GM23338 (cell line): ENCODE results near the gene CACNA2D4. TPM values are rescaled to one million over a fixed set of nuclear protein-coding genes. Genes with fewer than 3 reads are reported as not detected.

Source experiments
- ATAC-seq: fragments of 200-7000 bp; cut with Tn5 transposase; 3 replicates; pipeline ENCODE4 v1.9.1; 2020
- DNase-seq: peaks from one replicate; pipeline ENCODE4 v3.0.0-alpha.2; 2015; ENCODE audit warnings: low spot score
- H2AFZ ChIP-seq: fragments of 200-600 bp; sonication (generic); 2 replicates; pipeline ENCODE4 v1.8.0; 2016; ENCODE audit warnings: antibody characterized with exemption, mild to moderate bottlenecking, moderate library complexity
- H3F3A ChIP-seq: fragments of 200-600 bp; sonication (generic); replicated peaks from 2 replicates; pipeline ENCODE4 v1.8.0; 2017; ENCODE audit warnings: antibody characterized with exemption, mixed run types, low read depth
- H3K27ac ChIP-seq: fragments of 200-600 bp; sonication (generic); 2 replicates; pipeline ENCODE4 v1.6.1; 2016; ENCODE audit warnings: low read depth
- H3K27me3 ChIP-seq: fragments of 200-600 bp; sonication (generic); 2 replicates; pipeline ENCODE4 v1.8.0; 2016; ENCODE audit warnings: mild to moderate bottlenecking, mixed run types, moderate library complexity; ENCODE audit not compliant: insufficient read depth
- H3K36me3 ChIP-seq: fragments of 200-600 bp; sonication (generic); 2 replicates; pipeline ENCODE4 v1.8.0; 2016; ENCODE audit warnings: mild to moderate bottlenecking; ENCODE audit not compliant: insufficient read depth
- H3K4me1 ChIP-seq: fragments of 200-600 bp; sonication (generic); 2 replicates; pipeline ENCODE4 v1.8.0; 2016; ENCODE audit warnings: mild to moderate bottlenecking, moderate library complexity; ENCODE audit not compliant: insufficient read depth
- H3K4me2 ChIP-seq: fragments of 200-600 bp; sonication (generic); 2 replicates; pipeline ENCODE4 v1.7.1; 2017; ENCODE audit warnings: mixed run types
- H3K4me3 ChIP-seq: fragments of 200-600 bp; sonication (generic); 2 replicates; pipeline ENCODE4 v1.6.1; 2016; ENCODE audit warnings: mixed run types
- H3K79me2 ChIP-seq: fragments of 200-600 bp; sonication (generic); replicated peaks from 2 replicates; pipeline ENCODE4 v1.8.0; 2017; ENCODE audit warnings: mild to moderate bottlenecking; ENCODE audit not compliant: insufficient read depth
- H3K9me2 ChIP-seq: fragments of 200-600 bp; sonication (generic); 2 replicates; pipeline ENCODE4 v1.8.0; 2017; ENCODE audit not compliant: insufficient read depth
- H4K20me1 ChIP-seq: fragments of 200-600 bp; sonication (generic); replicated peaks from 2 replicates; pipeline ENCODE4 v1.8.0; 2017; ENCODE audit warnings: mild to moderate bottlenecking; ENCODE audit not compliant: insufficient read depth
- H3K27ac Mint-ChIP-seq: 2 replicates; pipeline ENCODE4 v1.8.0; 2020; ENCODE audit warnings: inconsistent platforms, mild to moderate bottlenecking, moderate library complexity, mixed read lengths
- H3K27me3 Mint-ChIP-seq: 3 replicates; pipeline ENCODE4 v1.8.0; 2022; ENCODE audit warnings: low read depth, mild to moderate bottlenecking, moderate library complexity, mixed read lengths, inconsistent platforms; ENCODE audit not compliant: insufficient read depth, poor library complexity
- H3K36me3 Mint-ChIP-seq: 3 replicates; pipeline ENCODE4 v1.8.0; 2021; ENCODE audit warnings: low read depth, mild to moderate bottlenecking, inconsistent platforms, moderate library complexity, mixed read lengths
- H3K4me1 Mint-ChIP-seq: 3 replicates; pipeline ENCODE4 v1.8.0; 2020; ENCODE audit warnings: mild to moderate bottlenecking, inconsistent platforms, mixed read lengths
- H3K4me3 Mint-ChIP-seq: 3 replicates; pipeline ENCODE4 v1.8.0; 2021; ENCODE audit warnings: moderate library complexity, mild to moderate bottlenecking, inconsistent platforms, mixed read lengths
- H3K9me3 Mint-ChIP-seq: 3 replicates; pipeline ENCODE4 v1.8.0; 2020; ENCODE audit warnings: moderate library complexity, mild to moderate bottlenecking, inconsistent platforms, mixed read lengths
- CREB1 ChIP-seq: fragments of 250-450 bp; sonication (Bioruptor Pico); IDR thresholded peaks from 2 replicates; pipeline ENCODE4 v1.5.0; 2020; ENCODE audit warnings: low read depth, mild to moderate bottlenecking, moderate library complexity
- EZH2 ChIP-seq: fragments of 200-600 bp; sonication (generic); IDR thresholded peaks from one replicate; pipeline ENCODE4 v1.8.0; 2017; ENCODE audit warnings: antibody characterized with exemption, mild to moderate bottlenecking, low read depth; ENCODE audit not compliant: unreplicated experiment
- EZH2phosphoT487 ChIP-seq: fragments of 200-600 bp; sonication (generic); IDR thresholded peaks from one replicate; pipeline ENCODE4 v1.8.1; 2018; ENCODE audit warnings: antibody characterized with exemption; ENCODE audit not compliant: unreplicated experiment
- JUNB ChIP-seq: IDR thresholded peaks from one replicate; pipeline ENCODE4 v1.6.1; 2016; ENCODE audit warnings: antibody characterized with exemption; ENCODE audit not compliant: unreplicated experiment
- NANOG ChIP-seq: IDR thresholded peaks from 2 replicates; pipeline ENCODE4 v1.6.1; 2016; ENCODE audit warnings: antibody characterized with exemption, borderline replicate concordance
- POLR2AphosphoS5 ChIP-seq: IDR thresholded peaks from 2 replicates; pipeline ENCODE4 v1.6.1; 2016; ENCODE audit warnings: antibody characterized with exemption, low read depth
- STAT1 ChIP-seq: IDR thresholded peaks from one replicate; pipeline ENCODE4 v1.6.1; 2016; ENCODE audit warnings: antibody characterized with exemption; ENCODE audit not compliant: unreplicated experiment
- ZNF114 ChIP-seq: fragments of 250-450 bp; sonication (Bioruptor Pico); IDR thresholded peaks from 2 replicates; pipeline ENCODE4 v1.5.0; 2020; ENCODE audit warnings: mild to moderate bottlenecking, moderate library complexity
- ZNF331 ChIP-seq: fragments of 250-450 bp; sonication (Bioruptor Pico); IDR thresholded peaks from 2 replicates; pipeline ENCODE4 v1.5.0; 2020; ENCODE audit warnings: low read depth, mild to moderate bottlenecking, moderate library complexity
- polyA plus RNA-seq: library from polyadenylated mRNA; unstranded; fragments of >200 nt; fragmentation: Nextera tagmentation; extraction: Ambion mirVana; gene quantifications from 2 replicates; pipeline ENCODE4 v1.2.1, GENCODE V29; 2016
- total RNA-seq: library from RNA; depleted of rRNA; stranded (reverse); fragments of >200 nt; shearing (Covaris generic); gene quantifications from 2 replicates; pipeline ENCODE4 v1.2.3, GENCODE V29; 2014
- TF ChIP-seq, protein P1 (sequence below), 2 experiments: fragments of 200-600 bp in 1 of 2; sonication (generic) in 1 of 2; conservative IDR thresholded peaks; 2 replicates each; pipeline versions ENCODE4 v1.5.1 to v1.6.1; 2016 to 2017; ENCODE audit warnings: antibody characterized with exemption in 2 of 2, low read depth in 2 of 2, mild to moderate bottlenecking in 2 of 2, moderate library complexity in 1 of 2
- TF ChIP-seq, protein P2 (sequence below): IDR thresholded peaks from 2 replicates; pipeline ENCODE4 v1.6.1; 2016; ENCODE audit warnings: antibody characterized with exemption

Gene CACNA2D4
- total and polyA plus RNA-seq, 2 experiments from 2014 or later = 0.07 to 0.24 TPM

DNA sequence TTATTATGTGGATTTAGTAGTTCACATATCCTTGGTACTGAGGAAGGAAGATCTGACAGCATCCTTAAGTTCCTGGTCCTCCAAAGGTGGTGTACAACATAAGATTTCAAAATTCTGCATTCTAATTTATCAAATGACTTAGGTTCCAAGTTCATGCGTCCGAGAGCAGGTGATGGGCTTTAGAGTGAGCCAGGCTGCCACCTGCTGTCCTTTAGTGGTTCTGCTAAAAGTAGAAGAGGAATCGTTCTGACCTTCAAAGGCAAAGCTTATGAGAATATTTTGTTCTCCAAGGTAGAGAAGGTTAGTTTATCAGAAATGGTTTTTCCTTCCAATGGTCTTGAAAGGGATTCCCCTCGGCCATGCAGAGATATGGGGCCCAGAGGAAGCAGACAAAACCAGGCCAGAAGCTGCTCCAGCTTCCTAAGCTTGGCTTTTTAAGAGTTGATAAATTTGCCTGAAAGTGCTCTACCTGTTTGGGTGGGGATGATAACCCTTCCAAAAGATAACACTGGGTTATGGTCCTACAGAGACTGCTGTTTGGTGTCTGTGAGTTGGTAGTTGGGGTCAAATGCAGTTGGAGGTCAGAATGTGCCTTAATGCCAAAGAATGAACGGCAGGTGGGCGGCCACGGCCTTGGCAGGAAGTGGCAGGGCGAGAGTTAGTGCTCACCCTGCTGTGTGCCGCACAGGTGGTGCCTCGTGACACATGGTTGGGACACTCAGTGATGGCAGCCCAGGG, 127.2 kb downstream of the CACNA2D4 start:
- Histone ChIP-seq H3F3A (no peaks in the 10 kb centered on the region), H4K20me1 (peaks cover 7% of the 10 kb centered on the region; the same call in 1 of the 2 replicates), H3K27ac (no peak overlapping the region), H3K4me3 (no peak overlapping the region), H3K36me3 (no peaks in the 10 kb centered on the region), H2AFZ (no peak overlapping the region), H3K27me3 (peaks cover 2% of the 10 kb centered on the region), H3K4me1 (peaks cover 11% of the 10 kb centered on the region; the same call in 1 of the 2 replicates), H3K79me2 (no peaks in the 10 kb centered on the region), H3K9me2 (no peaks in the 10 kb centered on the region), H3K4me2 (no peak overlapping the region)
- H3K9me3 Mint-ChIP-seq = no peaks in the 10 kb centered on the region; the same call in 2 of the 3 replicates
- ATAC-seq (peak; percentile 12; the same call in 2 of the 3 replicates), DNase-seq (peak; percentile 73)
- peaks cover 42% of the 10 kb centered on the region for H3K4me1 Mint-ChIP-seq
- TF ChIP-seq STAT1 = no peak
- TF ChIP-seq, protein P1, sequence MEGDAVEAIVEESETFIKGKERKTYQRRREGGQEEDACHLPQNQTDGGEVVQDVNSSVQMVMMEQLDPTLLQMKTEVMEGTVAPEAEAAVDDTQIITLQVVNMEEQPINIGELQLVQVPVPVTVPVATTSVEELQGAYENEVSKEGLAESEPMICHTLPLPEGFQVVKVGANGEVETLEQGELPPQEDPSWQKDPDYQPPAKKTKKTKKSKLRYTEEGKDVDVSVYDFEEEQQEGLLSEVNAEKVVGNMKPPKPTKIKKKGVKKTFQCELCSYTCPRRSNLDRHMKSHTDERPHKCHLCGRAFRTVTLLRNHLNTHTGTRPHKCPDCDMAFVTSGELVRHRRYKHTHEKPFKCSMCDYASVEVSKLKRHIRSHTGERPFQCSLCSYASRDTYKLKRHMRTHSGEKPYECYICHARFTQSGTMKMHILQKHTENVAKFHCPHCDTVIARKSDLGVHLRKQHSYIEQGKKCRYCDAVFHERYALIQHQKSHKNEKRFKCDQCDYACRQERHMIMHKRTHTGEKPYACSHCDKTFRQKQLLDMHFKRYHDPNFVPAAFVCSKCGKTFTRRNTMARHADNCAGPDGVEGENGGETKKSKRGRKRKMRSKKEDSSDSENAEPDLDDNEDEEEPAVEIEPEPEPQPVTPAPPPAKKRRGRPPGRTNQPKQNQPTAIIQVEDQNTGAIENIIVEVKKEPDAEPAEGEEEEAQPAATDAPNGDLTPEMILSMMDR (conservative IDR thresholded peaks at IDR 0.05; ENCODE audit: low read depth in 2 of 2) = peak; percentile 82 to 92
- peaks cover under 1% of the 10 kb centered on the region; the same call in 1 of the 3 replicates for H3K36me3 Mint-ChIP-seq
- H3K4me3 Mint-ChIP-seq = no peak overlapping the region
- H3K27me3 Mint-ChIP-seq = peaks cover 10% of the 10 kb centered on the region
- 0 out of 2 replicates have a peak overlapping the region, but pooled peaks have one; percentile 57 for H3K27ac Mint-ChIP-seq

DNA sequence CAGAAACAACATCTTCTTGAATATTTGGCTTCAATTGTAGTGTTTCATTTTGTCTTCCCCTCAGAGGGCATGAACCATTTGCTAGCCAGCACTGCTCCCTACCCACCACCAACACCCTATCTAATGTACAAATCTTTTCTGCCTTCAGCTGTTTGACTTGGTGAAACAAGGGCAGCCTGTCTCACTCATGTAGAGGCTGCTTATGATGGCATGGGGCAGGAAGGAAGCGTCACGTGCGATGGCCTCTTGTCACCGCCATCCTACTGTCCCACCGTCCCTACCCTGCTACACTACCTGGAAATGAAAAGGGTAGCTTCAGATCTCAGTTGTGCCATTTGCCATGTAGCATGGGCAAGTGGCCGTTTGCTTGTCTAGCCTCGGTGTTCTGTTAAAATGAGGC, 128.0 kb downstream of the CACNA2D4 start:
- Mint-ChIP-seq H3K36me3 (peaks cover 6% of the 10 kb centered on the region; the same call in 2 of the 3 replicates), H3K4me1 (peaks cover 37% of the 10 kb centered on the region), H3K27ac (no peak overlapping the region), H3K9me3 (no peaks in the 10 kb centered on the region), H3K4me3 (no peak overlapping the region), H3K27me3 (peaks cover 4% of the 10 kb centered on the region)
- Histone ChIP-seq H3K4me1 (peaks cover 7% of the 10 kb centered on the region; the same call in 1 of the 2 replicates), H3K27ac (no peak overlapping the region), H3F3A (no peaks in the 10 kb centered on the region), H3K27me3 (no peaks in the 10 kb centered on the region), H3K9me2 (no peaks in the 10 kb centered on the region), H3K36me3 (no peaks in the 10 kb centered on the region), H4K20me1 (peaks cover 7% of the 10 kb centered on the region; the same call in 1 of the 2 replicates), H2AFZ (no peak overlapping the region), H3K79me2 (no peaks in the 10 kb centered on the region), H3K4me2 (no peak overlapping the region), H3K4me3 (no peak overlapping the region)
- DNase-seq = no peak
- TF ChIP-seq EZH2 (no peak), JUNB (no peak), ZNF114 (no peak), ZNF331 (no peak)
- no peak for ATAC-seq

DNA sequence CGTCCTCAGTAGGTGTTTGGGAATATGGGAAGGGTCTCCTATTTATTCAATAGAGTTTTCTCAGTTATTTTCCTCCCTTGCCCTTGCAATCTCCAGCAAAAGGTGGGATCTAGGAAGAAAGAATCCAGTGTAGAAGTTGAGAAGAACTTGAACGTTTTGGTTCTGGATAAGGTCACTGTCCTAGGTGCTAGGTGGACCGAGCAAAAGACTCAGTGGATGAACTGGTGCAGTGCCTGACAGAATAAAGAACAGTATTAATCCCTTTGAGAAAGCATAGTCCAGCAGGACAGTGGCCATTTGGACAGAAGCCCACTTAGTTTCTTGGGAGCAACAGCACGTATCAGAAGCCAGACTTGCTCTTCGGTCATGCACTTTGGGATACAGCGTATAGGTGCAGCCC, 130.7 kb downstream of the CACNA2D4 start:
- no peaks in the 10 kb centered on the region for H3K27me3 ChIP-seq

More for the DNA sequence above, 130.7 kb downstream of the CACNA2D4 start:
- H4K20me1 ChIP-seq = peaks cover 7% of the 10 kb centered on the region
- H3K4me2 ChIP-seq = no peak overlapping the region
- TF ChIP-seq EZH2phosphoT487 (no peak), CREB1 (CRISPR knock-in tag) (no peak), ZNF331 (no peak), NANOG (no peak), JUNB (no peak), POLR2AphosphoS5 (no peak)
- TF ChIP-seq, protein P2, sequence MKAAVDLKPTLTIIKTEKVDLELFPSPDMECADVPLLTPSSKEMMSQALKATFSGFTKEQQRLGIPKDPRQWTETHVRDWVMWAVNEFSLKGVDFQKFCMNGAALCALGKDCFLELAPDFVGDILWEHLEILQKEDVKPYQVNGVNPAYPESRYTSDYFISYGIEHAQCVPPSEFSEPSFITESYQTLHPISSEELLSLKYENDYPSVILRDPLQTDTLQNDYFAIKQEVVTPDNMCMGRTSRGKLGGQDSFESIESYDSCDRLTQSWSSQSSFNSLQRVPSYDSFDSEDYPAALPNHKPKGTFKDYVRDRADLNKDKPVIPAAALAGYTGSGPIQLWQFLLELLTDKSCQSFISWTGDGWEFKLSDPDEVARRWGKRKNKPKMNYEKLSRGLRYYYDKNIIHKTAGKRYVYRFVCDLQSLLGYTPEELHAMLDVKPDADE = no peak
- TF ChIP-seq, protein P1 (conservative IDR thresholded peaks at IDR 0.05; ENCODE audit: low read depth in 2 of 2) = no peak
- Mint-ChIP-seq H3K9me3 (no peaks in the 10 kb centered on the region), H3K27me3 (no peaks in the 10 kb centered on the region), H3K27ac (no peak overlapping the region), H3K4me1 (peaks cover 19% of the 10 kb centered on the region), H3K36me3 (peaks cover 13% of the 10 kb centered on the region; the same call in 2 of the 3 replicates), H3K4me3 (no peak overlapping the region)
- DNase-seq (no peak), ATAC-seq (no peak)
- H3K9me2 ChIP-seq = no peaks in the 10 kb centered on the region
- no peaks in the 10 kb centered on the region for H3F3A ChIP-seq
- no peaks in the 10 kb centered on the region for H3K79me2 ChIP-seq
- H2AFZ ChIP-seq = no peak overlapping the region
- H3K4me1 ChIP-seq = no peaks in the 10 kb centered on the region
- 0 out of 2 replicates have a peak, but pooled peaks cover 7% of the 10 kb centered on the region for H3K36me3 ChIP-seq
- H3K4me3 ChIP-seq = no peak overlapping the region
- no peak overlapping the region for H3K27ac ChIP-seq
